Tibial nerve (tissue), 4 donors: ENCODE measurements around the gene MAPK6. TPM values are rescaled to one million over a fixed set of nuclear protein-coding genes. Genes with fewer than 3 reads are reported as not detected.

ENCODE experiments used
- DNase-seq, 2 donors: peaks; one replicate each; pipeline ENCODE4 v3.0.0-alpha.2; 2019; ENCODE audit warnings: low spot score in 2 of 2
- H3K27ac ChIP-seq, 4 donors: fragments of 200-600 bp; sonication (generic) in 3 of 4; one replicate each; pipeline ENCODE4 v1.5.1; 2017 to 2019; ENCODE audit warnings: mild to moderate bottlenecking in 1 of 4
- H3K27me3 ChIP-seq, 2 donors: fragments of 200-600 bp; sonication (generic) in 1 of 2; one replicate each; pipeline versions ENCODE4 v1.5.1 to v1.6.0; 2017 to 2019
- H3K36me3 ChIP-seq, 3 donors: fragments of 200-600 bp; sonication (generic); one replicate each; pipeline ENCODE4 v1.5.1; 2018 to 2019
- H3K4me1 ChIP-seq, 4 donors: fragments of 200-600 bp; sonication (generic) in 3 of 4; one replicate each; pipeline ENCODE4 v1.5.1; 2017 to 2019
- H3K4me3 ChIP-seq, 4 donors: fragments of 200-600 bp; sonication (generic) in 3 of 4; one replicate each; pipeline ENCODE4 v1.5.1; 2017 to 2019; ENCODE audit warnings: mild to moderate bottlenecking in 1 of 4, moderate library complexity in 1 of 4
- H3K9me3 ChIP-seq, 4 donors: fragments of 200-600 bp; sonication (generic) in 3 of 4; one replicate each; pipeline ENCODE4 v1.5.1; 2017 to 2019
- EP300 ChIP-seq, 2 donors: sonication (generic); formaldehyde crosslinking; IDR thresholded peaks; one replicate each; pipeline ENCODE4 v1.6.1; 2017; ENCODE audit warnings: antibody characterized with exemption in 2 of 2, mild to moderate bottlenecking in 1 of 2
- POLR2A ChIP-seq, 2 donors: fragments of 450-650 bp; IDR thresholded peaks; one replicate each; pipeline ENCODE4 v1.6.1; 2017; ENCODE audit warnings: antibody characterized with exemption in 2 of 2, mild to moderate bottlenecking in 2 of 2, moderate library complexity in 2 of 2
- WGBS, 2 donors: methylation state at CpG; one replicate each; pipeline ENCODE4 v1.1.5; 2018; 5-methylcytosine and 5-hydroxymethylcytosine counted together
- total RNA-seq, 4 donors: library from RNA; depleted of rRNA; stranded (reverse); fragments of >200 nt; gene quantifications; one replicate each; pipeline ENCODE4 v1.1.0, GENCODE V29; 2016
- TF ChIP-seq, protein P1 (sequence below), 5 experiments: fragments of 200-600 bp in 3 of 5; fragments of 450-650 bp in 2 of 5; sonication (generic) in 3 of 5; IDR thresholded peaks; one replicate each; pipeline ENCODE4 v1.5.1; 2016 to 2019; ENCODE audit warnings: antibody characterized with exemption in 5 of 5, mild to moderate bottlenecking in 3 of 5, moderate library complexity in 2 of 5

Gene MAPK6
- total RNA-seq, 4 donors from 2014 or later, result 9.6 to 20.9 (median 16.5) TPM

DNA sequence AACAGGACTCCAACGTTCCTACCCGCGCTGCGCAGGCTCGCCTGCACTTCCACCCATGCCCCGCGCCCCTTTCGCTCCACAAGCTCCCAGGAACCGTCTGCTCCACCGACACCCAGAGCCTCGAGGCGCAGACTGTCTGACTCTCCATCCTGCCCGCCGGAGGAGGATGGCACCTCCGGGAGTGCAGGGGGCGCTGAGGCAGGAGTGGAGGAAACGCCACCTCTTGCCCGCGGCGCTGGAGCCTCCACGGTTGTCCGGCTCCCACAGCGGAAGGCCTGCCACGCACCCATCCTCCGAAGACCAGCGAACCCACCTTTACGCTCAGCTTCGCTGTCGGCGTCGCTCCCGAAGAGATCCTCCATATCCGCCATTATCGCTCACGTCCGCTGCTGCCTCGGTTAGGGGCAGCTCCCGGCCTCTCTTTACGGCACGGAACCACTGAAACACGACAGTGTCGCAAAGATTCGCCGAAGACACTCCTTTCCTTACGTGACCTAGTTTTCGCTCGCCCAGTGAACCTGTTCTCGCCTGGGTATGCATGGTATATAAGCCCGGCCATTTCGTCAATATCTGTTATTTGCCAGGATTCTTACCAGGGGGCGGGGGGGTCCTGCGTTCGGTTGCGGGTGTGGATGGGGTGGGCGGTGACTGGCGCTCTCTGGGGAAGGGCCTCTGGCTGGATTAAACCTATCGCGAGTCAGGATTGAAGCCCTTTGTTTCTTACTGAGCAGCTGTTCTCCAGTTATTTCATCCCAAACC lies 47.5 kb upstream of the MAPK6 start, which contains the start of gene LEO1:
TSS of gene LEO1 (minus strand) at position 404 of the 759 bp plus-strand sequence. CDS start at position 371, 33 bp downstream.
- no peaks in the 10 kb centered on the region for H3K27me3 ChIP-seq
- peak; percentile 68 to 88 for DNase-seq
- 0 to 1% methylated on average over 49 to 58 of the region's 58 CpGs for WGBS, 2 donors
- peak within 1 kb of the TSS; percentile 80 to 95 (median 82) for H3K27ac ChIP-seq
- peaks cover 0 to 25% (median 0%) of the 10 kb centered on the region in 3 donors for H3K36me3 ChIP-seq
- peaks cover 0 to 19% (median 5%) of the 10 kb centered on the region in 4 donors for H3K9me3 ChIP-seq
- TF ChIP-seq EP300 (IDR thresholded peaks at IDR 0.05) (peak in 1 of 2 donors; percentile 94), POLR2A (IDR thresholded peaks at IDR 0.05) (peak in 1 of 2 donors; percentile 46)
- TF ChIP-seq, protein P1, sequence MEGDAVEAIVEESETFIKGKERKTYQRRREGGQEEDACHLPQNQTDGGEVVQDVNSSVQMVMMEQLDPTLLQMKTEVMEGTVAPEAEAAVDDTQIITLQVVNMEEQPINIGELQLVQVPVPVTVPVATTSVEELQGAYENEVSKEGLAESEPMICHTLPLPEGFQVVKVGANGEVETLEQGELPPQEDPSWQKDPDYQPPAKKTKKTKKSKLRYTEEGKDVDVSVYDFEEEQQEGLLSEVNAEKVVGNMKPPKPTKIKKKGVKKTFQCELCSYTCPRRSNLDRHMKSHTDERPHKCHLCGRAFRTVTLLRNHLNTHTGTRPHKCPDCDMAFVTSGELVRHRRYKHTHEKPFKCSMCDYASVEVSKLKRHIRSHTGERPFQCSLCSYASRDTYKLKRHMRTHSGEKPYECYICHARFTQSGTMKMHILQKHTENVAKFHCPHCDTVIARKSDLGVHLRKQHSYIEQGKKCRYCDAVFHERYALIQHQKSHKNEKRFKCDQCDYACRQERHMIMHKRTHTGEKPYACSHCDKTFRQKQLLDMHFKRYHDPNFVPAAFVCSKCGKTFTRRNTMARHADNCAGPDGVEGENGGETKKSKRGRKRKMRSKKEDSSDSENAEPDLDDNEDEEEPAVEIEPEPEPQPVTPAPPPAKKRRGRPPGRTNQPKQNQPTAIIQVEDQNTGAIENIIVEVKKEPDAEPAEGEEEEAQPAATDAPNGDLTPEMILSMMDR (IDR thresholded peaks at IDR 0.05), result peak in 4 of 5 experiments; percentile 23 to 64 (median 29)
- H3K4me3 ChIP-seq, result peak within 1 kb of the TSS; percentile 59 to 85 (median 76)
- H3K4me1 ChIP-seq, result peaks cover 0 to 18% (median 8%) of the 10 kb centered on the region in 4 donors

DNA sequence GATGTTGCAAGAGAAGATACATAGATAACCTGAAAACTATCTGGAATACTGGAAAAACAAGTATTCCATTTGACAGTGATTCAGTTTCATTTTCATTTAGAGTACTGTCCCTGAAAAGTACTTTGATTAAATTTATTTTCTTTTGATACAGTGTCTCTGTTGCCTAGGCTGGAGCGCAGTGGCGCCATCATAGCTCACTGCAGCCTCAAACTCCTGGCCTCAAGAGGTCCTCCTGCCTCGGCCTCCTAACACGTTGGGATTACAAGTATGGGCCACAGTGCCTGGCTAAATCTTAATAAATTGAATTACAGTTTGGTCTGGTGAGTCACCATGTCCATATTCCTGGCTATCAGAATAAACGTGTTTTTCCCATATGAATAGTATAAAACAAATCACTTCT lies 45.8 kb upstream of the MAPK6 start:
- TF ChIP-seq EP300 (IDR thresholded peaks at IDR 0.05) (no peak), POLR2A (IDR thresholded peaks at IDR 0.05) (no peak)
- TF ChIP-seq, protein P1 (IDR thresholded peaks at IDR 0.05), result no peak
- Histone ChIP-seq H3K36me3 (peaks cover 0 to 8% (median 0%) of the 10 kb centered on the region in 3 donors), H3K4me3 (no peak overlapping the region), H3K27ac (no peak overlapping the region), H3K9me3 (peaks cover 0 to 4% (median 0%) of the 10 kb centered on the region in 4 donors), H3K27me3 (no peaks in the 10 kb centered on the region), H3K4me1 (peaks cover 0 to 18% (median 8%) of the 10 kb centered on the region in 4 donors)
- 82 to 89% methylated on average over 5 of the region's 5 CpGs for WGBS, 2 donors
- no peak for DNase-seq

DNA sequence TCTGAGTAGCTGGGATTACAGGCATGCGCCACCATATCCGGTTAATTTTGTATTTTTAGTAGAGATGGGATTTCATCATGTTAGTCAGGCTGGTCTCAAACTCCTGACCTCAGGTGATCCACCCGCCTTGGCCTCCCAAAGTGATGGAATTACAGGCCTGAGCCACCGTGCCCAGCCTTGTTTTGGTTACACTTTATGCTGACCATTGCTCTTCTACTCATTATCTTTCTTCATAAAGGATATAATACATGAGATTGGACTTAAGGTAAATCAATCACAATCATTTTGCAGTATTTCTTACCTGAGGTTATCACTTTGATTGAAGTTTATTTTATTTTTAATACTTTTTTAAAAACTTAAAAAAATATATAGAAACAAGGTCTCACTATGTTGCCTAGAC lies 45.2 kb upstream of the MAPK6 start:
- H3K27ac ChIP-seq, result no peak overlapping the region
- no peak for TF ChIP-seq EP300 (IDR thresholded peaks at IDR 0.05)
- TF ChIP-seq, protein P1 (IDR thresholded peaks at IDR 0.05), result no peak
- no peak for TF ChIP-seq POLR2A (IDR thresholded peaks at IDR 0.05)
- no peak overlapping the region for H3K4me3 ChIP-seq
- H3K4me1 ChIP-seq, result peaks cover 0 to 18% (median 8%) of the 10 kb centered on the region in 4 donors
- H3K9me3 ChIP-seq, result no peaks in the 10 kb centered on the region
- WGBS, 2 donors, result 91 to 99% methylated on average over 4 of the region's 4 CpGs
- peaks cover 0 to 5% (median 0%) of the 10 kb centered on the region in 3 donors for H3K36me3 ChIP-seq
- DNase-seq, result no peak
- H3K27me3 ChIP-seq, result no peaks in the 10 kb centered on the region

DNA sequence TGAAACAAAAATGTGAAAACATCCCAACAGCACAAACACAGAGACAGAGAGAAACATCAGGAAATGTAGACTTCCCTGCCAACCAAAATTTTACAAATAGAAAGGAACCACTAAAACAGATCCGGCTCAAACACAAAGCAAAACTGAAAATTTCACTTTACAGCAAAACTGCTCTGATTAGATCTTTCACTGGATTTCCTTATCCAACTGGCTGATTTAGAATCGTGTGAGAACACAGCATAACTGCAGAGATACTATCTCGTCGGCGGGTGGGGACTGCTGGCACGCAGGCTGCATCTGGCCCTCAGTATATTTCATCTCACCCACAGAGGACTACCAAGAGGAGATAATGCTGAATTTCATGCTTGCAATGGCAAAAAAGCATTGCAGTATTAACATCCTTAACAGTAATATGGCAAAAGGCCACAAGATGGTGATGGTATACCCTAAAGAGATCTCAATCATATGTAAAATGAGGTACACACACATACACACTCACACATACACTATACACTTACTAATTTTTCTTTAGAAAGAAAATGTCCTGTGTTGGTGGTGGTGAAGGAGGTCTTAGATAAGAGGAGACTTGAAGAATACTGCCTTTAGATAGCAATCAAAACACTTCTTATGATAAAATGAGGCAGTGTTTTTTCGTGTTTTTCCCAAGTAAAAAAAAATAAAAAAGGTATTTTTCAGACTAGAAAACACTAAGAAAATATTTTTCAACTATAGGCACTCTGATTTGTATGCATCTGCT lies 36.8 kb upstream of the MAPK6 start:
- H3K4me3 ChIP-seq, result peak overlapping the region in 1 of 4 donors; percentile 29
- TF ChIP-seq, protein P1 (IDR thresholded peaks at IDR 0.05), result peak; percentile 5 to 57 (median 32)
- TF ChIP-seq EP300 (IDR thresholded peaks at IDR 0.05), result no peak
- H3K27ac ChIP-seq, result peak overlapping the region in 3 of 4 donors; percentile 21 to 75 (median 28)
- H3K36me3 ChIP-seq, result no peaks in the 10 kb centered on the region
- WGBS, 2 donors, result 13 to 17% methylated on average over 7 of the region's 7 CpGs
- no peaks in the 10 kb centered on the region for H3K9me3 ChIP-seq
- DNase-seq, result peak in 1 of 2 donors; percentile 32
- H3K4me1 ChIP-seq, result peaks cover 0 to 20% (median 3%) of the 10 kb centered on the region in 4 donors
- no peaks in the 10 kb centered on the region for H3K27me3 ChIP-seq
